NB4 (cell line): ENCODE results near the gene CD276.

ENCODE experiments used
- MAX ChIP-seq: IDR thresholded peaks from 2 replicates; pipeline ENCODE4 v1.6.1; 2011; ENCODE audit warnings: low read depth, low read length
- MYC ChIP-seq: IDR thresholded peaks from 2 replicates; pipeline ENCODE4 v1.6.1; 2011; ENCODE audit warnings: low read depth, low read length
- POLR2A ChIP-seq: IDR thresholded peaks from 2 replicates; pipeline ENCODE4 v1.6.1; 2011; ENCODE audit warnings: mild to moderate bottlenecking; ENCODE audit not compliant: insufficient read length; ENCODE audit errors: extremely low read depth
- TF ChIP-seq, protein P1 (sequence below): IDR thresholded peaks from one replicate; pipeline ENCODE4 v1.5.1; 2012; ENCODE audit warnings: low read depth, low read length

- TF ChIP-seq, protein P1, sequence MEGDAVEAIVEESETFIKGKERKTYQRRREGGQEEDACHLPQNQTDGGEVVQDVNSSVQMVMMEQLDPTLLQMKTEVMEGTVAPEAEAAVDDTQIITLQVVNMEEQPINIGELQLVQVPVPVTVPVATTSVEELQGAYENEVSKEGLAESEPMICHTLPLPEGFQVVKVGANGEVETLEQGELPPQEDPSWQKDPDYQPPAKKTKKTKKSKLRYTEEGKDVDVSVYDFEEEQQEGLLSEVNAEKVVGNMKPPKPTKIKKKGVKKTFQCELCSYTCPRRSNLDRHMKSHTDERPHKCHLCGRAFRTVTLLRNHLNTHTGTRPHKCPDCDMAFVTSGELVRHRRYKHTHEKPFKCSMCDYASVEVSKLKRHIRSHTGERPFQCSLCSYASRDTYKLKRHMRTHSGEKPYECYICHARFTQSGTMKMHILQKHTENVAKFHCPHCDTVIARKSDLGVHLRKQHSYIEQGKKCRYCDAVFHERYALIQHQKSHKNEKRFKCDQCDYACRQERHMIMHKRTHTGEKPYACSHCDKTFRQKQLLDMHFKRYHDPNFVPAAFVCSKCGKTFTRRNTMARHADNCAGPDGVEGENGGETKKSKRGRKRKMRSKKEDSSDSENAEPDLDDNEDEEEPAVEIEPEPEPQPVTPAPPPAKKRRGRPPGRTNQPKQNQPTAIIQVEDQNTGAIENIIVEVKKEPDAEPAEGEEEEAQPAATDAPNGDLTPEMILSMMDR: no peak
- TF ChIP-seq POLR2A (no peak), MYC (no peak), MAX (no peak)
These were observed 25.5 kb upstream of the CD276 start for GRCh38 chr15:73658645-73659044.
